Muscle of leg (tissue), 16 donors: ENCODE results near the gene EIF2S1. TPM values are rescaled to one million over a fixed set of nuclear protein-coding genes. Genes with fewer than 3 reads are reported as not detected.
"Not testable (repeated sequence)": the region's sequence is repeated elsewhere in the genome, so short reads cannot be mapped to it uniquely, and the experiment has no call there.

ENCODE experiments used
- DNase-seq: peaks from one replicate; pipeline ENCODE4 v3.0.0; 2013
- H3K27ac ChIP-seq: one replicate; pipeline ENCODE4 v1.5.1; 2013; ENCODE audit warnings: mild to moderate bottlenecking, low read length, control low read depth
- H3K27me3 ChIP-seq: one replicate; pipeline ENCODE4 v1.6.1; 2013; ENCODE audit warnings: low read length; ENCODE audit not compliant: control insufficient read depth, insufficient read depth
- H3K36me3 ChIP-seq: one replicate; pipeline ENCODE4 v1.6.1; 2013; ENCODE audit warnings: low read length; ENCODE audit not compliant: control insufficient read depth, insufficient read depth
- H3K4me1 ChIP-seq: one replicate; pipeline ENCODE4 v1.6.1; 2013; ENCODE audit warnings: low read length; ENCODE audit not compliant: control insufficient read depth, insufficient read depth
- H3K4me3 ChIP-seq: one replicate; pipeline ENCODE4 v1.5.1; 2013; ENCODE audit warnings: low read length, control low read depth
- H3K9me3 ChIP-seq: replicated peaks from 2 replicates; pipeline ENCODE4 v1.6.1; 2013; ENCODE audit warnings: low read depth, low read length; ENCODE audit not compliant: control insufficient read depth
- WGBS: methylation state at CpG from one replicate; pipeline ENCODE4 v1.1.5; 2013; ENCODE audit warnings: missing lambda C conversion rate; ENCODE audit not compliant: insufficient coverage; 5-methylcytosine and 5-hydroxymethylcytosine counted together
- long read RNA-seq, 11 donors: transcript quantifications; one replicate each; lab custom pipeline, GENCODE V29; 2026
- polyA plus RNA-seq, 8 donors: library from polyadenylated mRNA; unstranded; fragments of 120-200 nt; gene quantifications; one replicate each; pipeline versions ENCODE4 v1.2.1 to v1.2.3, GENCODE V29; 2013; ENCODE audit warnings: inconsistent platforms in 1 of 8, low replicate concordance in 1 of 8; ENCODE audit not compliant: insufficient read length in 8 of 8, insufficient read depth in 1 of 8
- total RNA-seq: library from RNA; stranded (reverse); fragments of 120-200 nt; gene quantifications from one replicate; pipeline ENCODE4 v1.2.4, GENCODE V29; 2013

Gene EIF2S1
- total RNA-seq (90.0 TPM), polyA plus RNA-seq (10 to 100 TPM; 60.3 to 97.4 (median 91.3) TPM)
- long read RNA-seq, donor 1, full-length matches to known transcripts: 12 of 12 reads
- long read RNA-seq, donor 1, partial matches to known transcripts: 0 of 12 reads
- long read RNA-seq, donor 1, other reads (novel, unspliced or antisense): 0 of 12 reads
- long read RNA-seq, donor 2, full-length matches to known transcripts: 2 of 2 reads
- long read RNA-seq, donor 2, partial matches to known transcripts: 0 of 2 reads
- long read RNA-seq, donor 2, other reads (novel, unspliced or antisense): 0 of 2 reads
- long read RNA-seq, donor 3, full-length matches to known transcripts: 31 of 31 reads
- long read RNA-seq, donor 3, partial matches to known transcripts: 0 of 31 reads
- long read RNA-seq, donor 3, other reads (novel, unspliced or antisense): 0 of 31 reads
- long read RNA-seq, donor 4, full-length matches to known transcripts: 12 of 12 reads
- long read RNA-seq, donor 4, partial matches to known transcripts: 0 of 12 reads
- long read RNA-seq, donor 4, other reads (novel, unspliced or antisense): 0 of 12 reads
- long read RNA-seq, donor 5, full-length matches to known transcripts: 58 of 58 reads
- long read RNA-seq, donor 5, partial matches to known transcripts: 0 of 58 reads
- long read RNA-seq, donor 5, other reads (novel, unspliced or antisense): 0 of 58 reads
- long read RNA-seq, donor 6, full-length matches to known transcripts: 49 of 49 reads
- long read RNA-seq, donor 6, partial matches to known transcripts: 0 of 49 reads
- long read RNA-seq, donor 6, other reads (novel, unspliced or antisense): 0 of 49 reads
- long read RNA-seq, donor 7, full-length matches to known transcripts: 34 of 34 reads
- long read RNA-seq, donor 7, partial matches to known transcripts: 0 of 34 reads
- long read RNA-seq, donor 7, other reads (novel, unspliced or antisense): 0 of 34 reads
- long read RNA-seq, donor 8, full-length matches to known transcripts: 14 of 19 reads
- long read RNA-seq, donor 8, partial matches to known transcripts: 5 of 19 reads
- long read RNA-seq, donor 8, other reads (novel, unspliced or antisense): 0 of 19 reads
- long read RNA-seq, donor 9, full-length matches to known transcripts: 23 of 31 reads
- long read RNA-seq, donor 9, partial matches to known transcripts: 8 of 31 reads
- long read RNA-seq, donor 9, other reads (novel, unspliced or antisense): 0 of 31 reads
- long read RNA-seq, donor 10, full-length matches to known transcripts: 24 of 24 reads
- long read RNA-seq, donor 10, partial matches to known transcripts: 0 of 24 reads
- long read RNA-seq, donor 10, other reads (novel, unspliced or antisense): 0 of 24 reads
- long read RNA-seq, donor 11, full-length matches to known transcripts: 21 of 21 reads
- long read RNA-seq, donor 11, partial matches to known transcripts: 0 of 21 reads
- long read RNA-seq, donor 11, other reads (novel, unspliced or antisense): 0 of 21 reads

GRCh38 chr14:67359775-67360469 lies at the start of gene EIF2S1, which contains the start of gene ATP6V1D:
Gene EIF2S1, plus strand, starts transcription at chr14:67360328. Its CDS starts 4,440 bp downstream, at chr14:67364768.
Gene ATP6V1D, minus strand, starts transcription at chr14:67359804. Its CDS starts 106 bp downstream, at chr14:67359698.
- Histone ChIP-seq H3K36me3 (peaks cover 2% of the 10 kb centered on the region), H3K9me3 (no peaks in the 10 kb centered on the region), H3K4me3 (peak within 1 kb of the TSS; percentile 83), H3K4me1 (peaks cover 12% of the 10 kb centered on the region), H3K27ac (peak within 1 kb of the TSS; percentile 97), H3K27me3 (no peaks in the 10 kb centered on the region)
- 0% methylated on average over 35 of the region's 47 CpGs for WGBS
- peak; percentile 100 for DNase-seq

GRCh38 chr14:67311868-67312267 lies 48.3 kb upstream of the EIF2S1 start:
- H3K9me3 ChIP-seq: no peaks in the 10 kb centered on the region
- WGBS: 83% methylated on average over 1 of the region's 2 CpGs
- H3K36me3 ChIP-seq: peaks cover 5% of the 10 kb centered on the region
- H3K4me3 ChIP-seq: no peak overlapping the region
- DNase-seq: no peak
- no peaks in the 10 kb centered on the region for H3K4me1 ChIP-seq
- no peaks in the 10 kb centered on the region for H3K27me3 ChIP-seq
- H3K27ac ChIP-seq: no peak overlapping the region

GRCh38 chr14:67313153-67313552 lies 47.0 kb upstream of the EIF2S1 start:
- Histone ChIP-seq H3K27ac (no peak overlapping the region), H3K4me1 (no peaks in the 10 kb centered on the region), H3K27me3 (no peaks in the 10 kb centered on the region), H3K4me3 (no peak overlapping the region), H3K36me3 (peaks cover 5% of the 10 kb centered on the region), H3K9me3 (no peaks in the 10 kb centered on the region)
- WGBS: no CpG with 5 or more reads among the region's 1 CpG
- no peak for DNase-seq

GRCh38 chr14:67317822-67318221 lies 42.3 kb upstream of the EIF2S1 start:
- H3K36me3 ChIP-seq: peaks cover 4% of the 10 kb centered on the region
- H3K9me3 ChIP-seq: no peaks in the 10 kb centered on the region
- DNase-seq: no peak
- no peak overlapping the region for H3K27ac ChIP-seq
- no peak overlapping the region for H3K4me3 ChIP-seq
- no peaks in the 10 kb centered on the region for H3K27me3 ChIP-seq
- no CpG with 5 or more reads among the region's 1 CpG for WGBS
- H3K4me1 ChIP-seq: no peaks in the 10 kb centered on the region

GRCh38 chr14:67319142-67319541 lies 41.0 kb upstream of the EIF2S1 start:
- H3K27me3 ChIP-seq: no peaks in the 10 kb centered on the region
- no peak overlapping the region for H3K27ac ChIP-seq
- H3K36me3 ChIP-seq: peaks cover 9% of the 10 kb centered on the region
- H3K9me3 ChIP-seq: no peaks in the 10 kb centered on the region
- H3K4me3 ChIP-seq: no peak overlapping the region
- peak; percentile 5 for DNase-seq
- H3K4me1 ChIP-seq: no peaks in the 10 kb centered on the region

GRCh38 chr14:67329666-67330065 lies 30.5 kb upstream of the EIF2S1 start:
- H3K4me3 ChIP-seq: not testable (repeated sequence)
- WGBS: no CpG with 5 or more reads among the region's 4 CpGs
- H3K36me3 ChIP-seq: peaks cover 11% of the 10 kb centered on the region

GRCh38 chr14:67331368-67332125 lies 28.6 kb upstream of the EIF2S1 start:
- no peaks in the 10 kb centered on the region for H3K27me3 ChIP-seq
- no peaks in the 10 kb centered on the region for H3K4me1 ChIP-seq
- WGBS: no CpG with 5 or more reads among the region's 5 CpGs
- no peak overlapping the region for H3K27ac ChIP-seq
- DNase-seq: no peak
- no peak overlapping the region for H3K4me3 ChIP-seq
- H3K36me3 ChIP-seq: peaks cover 16% of the 10 kb centered on the region
- no peaks in the 10 kb centered on the region for H3K9me3 ChIP-seq

More at GRCh38 chr14:67329666-67330065, 30.5 kb upstream of the EIF2S1 start:
- H3K4me1 ChIP-seq, H3K27me3 ChIP-seq, DNase-seq, H3K27ac ChIP-seq, H3K9me3 ChIP-seq: not testable (repeated sequence)

GRCh38 chr14:67332468-67332867 lies 27.7 kb upstream of the EIF2S1 start:
- Histone ChIP-seq H3K4me1 (no peaks in the 10 kb centered on the region), H3K4me3 (no peak overlapping the region), H3K9me3 (no peaks in the 10 kb centered on the region), H3K36me3 (peaks cover 22% of the 10 kb centered on the region), H3K27ac (no peak overlapping the region), H3K27me3 (no peaks in the 10 kb centered on the region)
- 100% methylated on average over 1 of the region's 5 CpGs for WGBS
- no peak for DNase-seq
